A204.1 (cell line): ENCODE results near the gene C10orf71.

Experiments used
- FAIRE-seq: peaks from 2 replicates; lab custom pipeline; 2012; peaks lifted over from hg19 to GRCh38; lab: Jason Lieb, UNC

The C10orf71 gene

GRCh38 chr10:49361735-49362568 is 63.0 kb downstream of the C10orf71 start:
- FAIRE-seq = no peak

- no peak for FAIRE-seq
These were observed 63.8 kb downstream of the C10orf71 start for GRCh38 chr10:49362596-49363260.

GRCh38 chr10:49363309-49364031 is 64.5 kb downstream of the C10orf71 start:
- no peak for FAIRE-seq

- no peak for FAIRE-seq
These were observed 65.1 kb downstream of the C10orf71 start for GRCh38 chr10:49364051-49364450.

GRCh38 chr10:49364747-49365146 is 65.8 kb downstream of the C10orf71 start:
- FAIRE-seq = no peak

GRCh38 chr10:49365275-49365674 is 66.3 kb downstream of the C10orf71 start:
- no peak for FAIRE-seq

GRCh38 chr10:49365675-49366415 is 66.9 kb downstream of the C10orf71 start:
- no peak for FAIRE-seq

GRCh38 chr10:49366460-49366859 is 67.5 kb downstream of the C10orf71 start:
- FAIRE-seq = no peak

GRCh38 chr10:49367600-49367999 is 68.6 kb downstream of the C10orf71 start:
- no peak for FAIRE-seq

- no peak for FAIRE-seq
These were observed 69.3 kb downstream of the C10orf71 start for GRCh38 chr10:49368256-49368655.

- FAIRE-seq = no peak
These were observed 70.5 kb downstream of the C10orf71 start for GRCh38 chr10:49369216-49370162.

GRCh38 chr10:49370326-49371100 is 71.5 kb downstream of the C10orf71 start:
- no peak for FAIRE-seq

- no peak for FAIRE-seq
These were observed 73.0 kb downstream of the C10orf71 start for GRCh38 chr10:49371967-49372366.

- no peak for FAIRE-seq
These were observed 74.4 kb downstream of the C10orf71 start for GRCh38 chr10:49373361-49373760.

- no peak for FAIRE-seq
These were observed 75.8 kb downstream of the C10orf71 start for GRCh38 chr10:49374740-49375139.

- no peak for FAIRE-seq
These were observed 76.6 kb downstream of the C10orf71 start for GRCh38 chr10:49375611-49376010.
